Thymus (tissue), 11 donors: ENCODE results near the gene CREB5. TPM values are rescaled to one million over a fixed set of nuclear protein-coding genes. Genes with fewer than 3 reads are reported as not detected.

Experiments used
- DNase-seq, 9 donors: peaks; one replicate each; pipeline ENCODE4 v3.0.0-alpha.2; 2013; ENCODE audit warnings: low spot score in 9 of 9, low read depth in 6 of 9, missing footprints in 1 of 9
- H3K27ac ChIP-seq, 2 donors: one replicate each; pipeline ENCODE4 v1.5.1; 2013; ENCODE audit warnings: control low read depth in 1 of 2, low read depth in 1 of 2, low read length in 1 of 2, mild to moderate bottlenecking in 1 of 2, moderate library complexity in 1 of 2
- H3K27me3 ChIP-seq, 2 donors: one replicate each; pipeline ENCODE4 v1.5.1; 2013; ENCODE audit warnings: low read length in 1 of 2; ENCODE audit not compliant: control insufficient read depth in 2 of 2, insufficient read depth in 1 of 2
- H3K36me3 ChIP-seq, 2 donors: one replicate each; pipeline ENCODE4 v1.5.1; 2013; ENCODE audit warnings: low read length in 1 of 2, mild to moderate bottlenecking in 1 of 2, moderate library complexity in 1 of 2; ENCODE audit not compliant: control insufficient read depth in 2 of 2, insufficient read depth in 2 of 2
- H3K4me1 ChIP-seq, 2 donors: one replicate each; pipeline ENCODE4 v1.5.1; 2013; ENCODE audit warnings: low read length in 2 of 2; ENCODE audit not compliant: control insufficient read depth in 2 of 2, insufficient read depth in 2 of 2
- H3K4me3 ChIP-seq, 2 donors: one replicate each; pipeline ENCODE4 v1.5.1; 2013; ENCODE audit warnings: low read length in 2 of 2, control low read depth in 1 of 2, mild to moderate bottlenecking in 1 of 2
- H3K9me3 ChIP-seq, 2 donors: one replicate each; pipeline ENCODE4 v1.5.1; 2013; ENCODE audit warnings: low read length in 1 of 2, mild to moderate bottlenecking in 1 of 2; ENCODE audit not compliant: control insufficient read depth in 2 of 2, insufficient read depth in 1 of 2
- WGBS: extraction: QIAGEN DNeasy Blood & Tissue Kit; methylation state at CpG from one replicate; pipeline ENCODE4 v1.1.7; 2013; 5-methylcytosine and 5-hydroxymethylcytosine counted together
- polyA plus RNA-seq: library from polyadenylated mRNA; stranded (reverse); fragments of 200-250 nt; gene quantifications from one replicate; pipeline ENCODE4 v1.2.3, GENCODE V29; 2013
- total RNA-seq: library from RNA; stranded (reverse); fragments of 120-200 nt; gene quantifications from one replicate; pipeline ENCODE4 v1.2.4, GENCODE V29; 2013
- donor health status: healthy.

Gene CREB5
- total and polyA plus RNA-seq, 2 donors, result 1.1 to 5.4 TPM

GRCh38 chr7:28707291-28707690, 295.0 kb downstream of the CREB5 start:
- Histone ChIP-seq H3K4me3 (no peak overlapping the region), H3K4me1 (no peaks in the 10 kb centered on the region), H3K27ac (no peak overlapping the region), H3K9me3 (no peaks in the 10 kb centered on the region), H3K27me3 (no peaks in the 10 kb centered on the region), H3K36me3 (no peaks in the 10 kb centered on the region)
- no peak for DNase-seq
- 94% methylated on average over 6 of the region's 6 CpGs for WGBS

GRCh38 chr7:28708033-28708951, 296.0 kb downstream of the CREB5 start:
- Histone ChIP-seq H3K27me3 (no peaks in the 10 kb centered on the region), H3K4me1 (no peaks in the 10 kb centered on the region), H3K9me3 (no peaks in the 10 kb centered on the region), H3K4me3 (no peak overlapping the region), H3K36me3 (no peaks in the 10 kb centered on the region), H3K27ac (no peak overlapping the region)
- no peak for DNase-seq
- 83% methylated on average over 15 of the region's 15 CpGs for WGBS

DNA sequence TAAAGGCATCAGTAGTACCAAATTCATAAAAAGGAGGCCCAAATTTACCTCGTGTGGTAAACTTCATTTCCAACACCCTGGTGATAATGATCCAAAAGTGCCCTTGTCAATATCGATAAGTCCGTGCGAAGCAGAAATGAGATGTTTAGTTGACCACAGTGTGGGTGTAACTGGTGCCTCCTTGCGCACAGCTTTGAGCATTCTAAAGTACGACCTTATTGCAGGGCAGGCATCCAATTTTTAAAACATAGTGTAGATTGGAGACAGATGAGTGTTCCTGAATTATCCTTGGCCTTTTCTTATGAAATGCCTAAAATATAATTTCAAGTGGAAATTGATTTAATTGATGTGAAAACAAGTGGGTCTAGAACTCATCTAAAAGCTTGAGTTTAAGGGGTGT, 297.4 kb downstream of the CREB5 start:
- Histone ChIP-seq H3K4me3 (no peak overlapping the region), H3K27ac (no peak overlapping the region), H3K4me1 (no peaks in the 10 kb centered on the region), H3K27me3 (no peaks in the 10 kb centered on the region), H3K36me3 (no peaks in the 10 kb centered on the region), H3K9me3 (no peaks in the 10 kb centered on the region)
- no peak for DNase-seq
- WGBS, result 98% methylated on average over 6 of the region's 6 CpGs

GRCh38 chr7:28711114-28711513, 298.8 kb downstream of the CREB5 start:
- H3K36me3 ChIP-seq, result no peaks in the 10 kb centered on the region
- 92% methylated on average over 3 of the region's 3 CpGs for WGBS
- no peak overlapping the region for H3K27ac ChIP-seq

DNA sequence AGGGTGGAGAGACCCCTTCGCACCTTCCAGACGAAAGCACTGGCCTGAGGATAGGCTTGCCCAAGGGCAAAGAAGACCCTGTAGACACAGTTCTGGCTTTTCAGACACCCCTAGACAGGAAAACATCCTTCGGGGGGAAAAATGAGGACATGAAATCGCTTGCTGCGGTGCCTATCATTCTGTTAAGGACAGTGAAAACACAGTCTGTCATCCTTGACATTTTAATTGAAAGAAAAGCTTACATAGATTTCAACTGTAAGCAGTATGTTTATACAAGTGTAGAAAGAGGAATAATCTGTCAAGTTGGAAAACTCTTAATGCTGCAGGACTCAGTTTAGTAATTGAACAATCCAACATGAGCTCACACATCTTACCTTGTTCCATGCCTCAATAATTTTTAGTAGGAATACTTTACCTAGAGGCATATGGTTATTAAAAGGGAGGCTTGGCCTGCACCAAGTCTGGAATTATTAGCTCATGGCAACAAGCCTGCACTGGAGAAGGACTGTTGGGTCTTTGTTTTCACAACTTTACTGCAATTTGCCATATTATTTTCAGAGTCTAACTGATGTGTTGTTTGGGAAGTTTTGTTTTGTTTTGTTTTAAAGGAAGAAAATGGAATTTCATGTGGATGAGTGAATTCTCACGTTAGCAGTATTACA, 302.3 kb downstream of the CREB5 start:
- no peaks in the 10 kb centered on the region for H3K36me3 ChIP-seq
- no peak for DNase-seq
- no peaks in the 10 kb centered on the region for H3K9me3 ChIP-seq
- no peaks in the 10 kb centered on the region for H3K27me3 ChIP-seq
- 88% methylated on average over 6 of the region's 6 CpGs for WGBS
- no peaks in the 10 kb centered on the region for H3K4me1 ChIP-seq
- no peak overlapping the region for H3K27ac ChIP-seq
- no peak overlapping the region for H3K4me3 ChIP-seq

More at GRCh38 chr7:28711114-28711513, 298.8 kb downstream of the CREB5 start:
- DNase-seq, result no peak
- H3K27me3 ChIP-seq, result no peaks in the 10 kb centered on the region
- no peaks in the 10 kb centered on the region for H3K9me3 ChIP-seq
- no peaks in the 10 kb centered on the region for H3K4me1 ChIP-seq
- no peak overlapping the region for H3K4me3 ChIP-seq

DNA sequence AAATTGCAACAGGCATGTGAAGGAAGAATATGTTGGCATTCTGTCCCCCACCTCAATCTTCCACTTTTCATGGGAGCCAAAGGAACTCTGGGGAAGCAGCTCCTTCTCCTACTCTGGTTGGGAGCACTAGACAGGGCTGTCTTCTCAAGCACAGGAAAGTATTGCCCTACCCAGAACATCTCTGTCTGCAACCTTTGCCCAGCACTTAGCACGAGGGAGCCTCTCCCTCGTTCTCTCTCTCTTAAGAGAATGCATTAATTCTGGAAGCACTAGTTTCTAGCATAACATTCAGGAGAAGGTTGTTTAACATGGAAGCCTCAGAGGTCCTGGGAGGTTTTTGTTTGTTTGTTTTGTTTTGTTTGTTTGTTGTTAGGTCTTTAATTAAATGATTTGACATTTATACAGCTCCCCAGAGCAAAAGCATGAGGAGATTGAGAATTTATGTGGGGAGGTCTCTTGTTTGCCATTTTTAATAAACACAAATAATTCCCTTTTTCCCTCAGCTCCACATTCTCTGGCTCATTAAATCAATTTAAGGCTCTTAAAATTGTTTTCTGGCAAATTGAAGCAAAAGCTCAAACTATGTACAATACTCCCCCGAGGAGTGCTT, 305.2 kb downstream of the CREB5 start:
- no peak for DNase-seq
- no peaks in the 10 kb centered on the region for H3K36me3 ChIP-seq
- H3K4me1 ChIP-seq, result no peaks in the 10 kb centered on the region
- 97% methylated on average over 3 of the region's 3 CpGs for WGBS
- no peaks in the 10 kb centered on the region for H3K27me3 ChIP-seq
- no peaks in the 10 kb centered on the region for H3K9me3 ChIP-seq
- no peak overlapping the region for H3K4me3 ChIP-seq
- H3K27ac ChIP-seq, result no peak overlapping the region

GRCh38 chr7:28718055-28718481, 305.8 kb downstream of the CREB5 start:
- 95% methylated on average over 9 of the region's 9 CpGs for WGBS
- Histone ChIP-seq H3K4me1 (no peaks in the 10 kb centered on the region), H3K27ac (no peak overlapping the region), H3K9me3 (no peaks in the 10 kb centered on the region), H3K4me3 (no peak overlapping the region), H3K27me3 (no peaks in the 10 kb centered on the region), H3K36me3 (no peaks in the 10 kb centered on the region)
- DNase-seq, result no peak

DNA sequence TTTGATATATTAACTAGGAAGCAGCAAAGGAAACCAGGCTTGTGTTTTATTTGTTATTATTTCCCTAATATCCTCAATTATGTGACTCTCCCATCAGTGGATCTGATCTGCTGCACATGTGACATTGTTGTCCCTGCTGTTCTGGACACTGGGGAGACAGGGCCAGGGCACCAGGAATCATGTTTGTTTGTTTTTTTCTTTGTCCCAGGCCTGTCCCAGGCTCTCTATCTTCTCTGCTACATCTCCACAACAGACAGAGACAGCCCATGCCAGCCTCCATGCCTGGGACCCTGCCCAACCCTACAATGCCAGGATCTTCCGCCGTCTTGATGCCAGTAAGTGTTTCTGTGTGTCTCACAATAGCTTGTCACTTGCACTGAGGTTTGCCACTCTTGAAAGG, 306.2 kb downstream of the CREB5 start:
- H3K4me1 ChIP-seq, result no peaks in the 10 kb centered on the region
- no peak overlapping the region for H3K27ac ChIP-seq
- 98% methylated on average over 2 of the region's 2 CpGs for WGBS
- H3K4me3 ChIP-seq, result no peak overlapping the region
- no peaks in the 10 kb centered on the region for H3K27me3 ChIP-seq
- H3K36me3 ChIP-seq, result no peaks in the 10 kb centered on the region
- H3K9me3 ChIP-seq, result no peaks in the 10 kb centered on the region
- DNase-seq, result no peak

DNA sequence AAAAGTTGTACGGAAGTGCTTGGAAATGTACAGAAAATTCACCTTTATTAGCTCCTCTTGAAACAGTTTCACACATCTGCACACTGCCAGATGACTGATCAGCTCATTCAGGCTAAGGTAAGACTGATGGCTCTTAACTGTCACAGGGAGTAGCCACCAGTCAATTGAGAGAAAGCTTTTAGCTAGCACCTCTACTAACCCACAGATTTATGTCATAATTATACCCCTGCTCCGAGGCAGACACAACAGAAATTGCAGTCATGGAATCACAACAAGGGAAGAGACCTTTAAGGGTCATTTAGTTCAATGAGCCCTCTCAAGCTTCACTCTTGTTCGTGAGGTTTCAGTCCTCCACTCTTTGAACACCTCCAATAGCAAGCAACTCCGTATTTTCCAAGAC, 310.4 kb downstream of the CREB5 start:
- DNase-seq, result no peak
- H3K4me1 ChIP-seq, result no peaks in the 10 kb centered on the region
- 95% methylated on average over 4 of the region's 4 CpGs for WGBS

More for the DNA sequence above, 310.4 kb downstream of the CREB5 start:
- no peaks in the 10 kb centered on the region for H3K27me3 ChIP-seq
- no peak overlapping the region for H3K27ac ChIP-seq
- no peak overlapping the region for H3K4me3 ChIP-seq
- no peaks in the 10 kb centered on the region for H3K36me3 ChIP-seq
- no peaks in the 10 kb centered on the region for H3K9me3 ChIP-seq
